ENCODE data around the gene UBAC2. TPM values are rescaled to one million over a fixed set of nuclear protein-coding genes. Genes with fewer than 3 reads are reported as not detected.

UBAC2 gene
- total and polyA plus RNA-seq, 5 donors from 2014 or later: 62.8 to 122 (median 101) TPM

DNA sequence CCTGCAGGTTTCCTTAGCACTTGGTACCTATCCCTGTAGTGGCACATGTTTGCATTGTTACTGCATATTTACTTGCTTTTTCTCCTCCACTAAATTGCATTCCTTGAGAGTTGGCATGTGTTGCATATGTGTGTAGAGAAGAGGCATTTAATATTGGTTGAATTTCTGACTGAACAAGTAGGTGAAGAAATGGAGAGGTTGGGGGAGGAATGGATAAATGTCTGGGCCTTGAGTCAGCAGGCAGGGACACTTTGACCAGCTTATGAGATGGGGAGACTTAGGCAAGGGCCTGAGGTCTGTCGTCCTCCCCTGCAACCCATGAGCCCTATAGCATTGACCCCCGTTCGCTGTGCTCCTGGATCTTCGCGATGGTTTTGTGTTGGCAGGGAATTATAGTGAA is 59.6 kb downstream of the UBAC2 start:
- H3K36me3 Mint-ChIP-seq: peaks cover 15% of the 10 kb centered on the region
- Histone ChIP-seq H3K4me1 (ENCODE audit: control insufficient read depth, insufficient read depth, low read length, poor library complexity, severe bottlenecking) (peaks cover 52% of the 10 kb centered on the region), H3K27ac (ENCODE audit: insufficient read depth, low read length, poor library complexity, severe bottlenecking) (peak overlapping the region; percentile 80), H3K4me3 (ENCODE audit: low read depth, low read length) (no peak overlapping the region), H3K9me3 (ENCODE audit: control insufficient read depth in 2 of 2, low read length in 2 of 2) (no peaks in the 10 kb centered on the region), H3K36me3 (ENCODE audit: control insufficient read depth, insufficient read depth, low read length) (peaks cover 9% of the 10 kb centered on the region), H3K27me3 (ENCODE audit: control insufficient read depth, insufficient read depth, low read length) (no peaks in the 10 kb centered on the region)
- ATAC-seq (ENCODE audit: low read depth in 2 of 2) (no peak), DNase-seq (no peak)
- peak overlapping the region; percentile 89 to 94 (median 91) for H3K27ac Mint-ChIP-seq
- peaks cover 18 to 77% (median 44%) of the 10 kb centered on the region in 4 donors for H3K4me1 Mint-ChIP-seq
- peak overlapping the region in 3 of 4 donors; percentile 65 to 87 (median 76) for H3K4me3 Mint-ChIP-seq
- H3K9me3 Mint-ChIP-seq: no peaks in the 10 kb centered on the region
- H3K27me3 Mint-ChIP-seq: no peaks in the 10 kb centered on the region

DNA sequence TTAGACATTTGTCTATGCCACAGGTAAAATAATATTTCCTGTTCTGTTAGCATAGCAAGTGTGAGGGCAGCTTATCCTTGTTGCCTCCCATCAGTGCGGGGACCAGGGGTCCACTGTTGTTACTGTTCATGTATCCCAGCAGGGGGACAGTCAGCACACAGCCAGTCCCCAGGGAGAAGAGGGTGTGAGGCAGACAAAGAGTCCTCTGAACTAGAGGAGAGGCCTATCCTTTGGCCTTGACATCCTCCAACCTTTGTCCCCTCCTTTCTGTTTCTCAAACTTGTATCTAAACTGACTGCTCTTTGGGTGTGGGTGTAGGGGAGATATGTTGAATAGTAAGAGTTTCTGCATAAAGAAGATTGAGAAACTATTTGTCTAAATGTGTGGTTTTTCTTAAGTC is 60.4 kb downstream of the UBAC2 start:
- ATAC-seq (ENCODE audit: low read depth in 2 of 2) (no peak), DNase-seq (no peak)
- no peaks in the 10 kb centered on the region for H3K9me3 ChIP-seq (ENCODE audit: control insufficient read depth in 2 of 2, low read length in 2 of 2)
- no peak overlapping the region for H3K4me3 ChIP-seq (ENCODE audit: low read depth, low read length)
- Mint-ChIP-seq H3K9me3 (no peaks in the 10 kb centered on the region), H3K27me3 (no peaks in the 10 kb centered on the region), H3K4me1 (peaks cover 25 to 75% (median 43%) of the 10 kb centered on the region in 4 donors), H3K27ac (peak overlapping the region; percentile 10 to 94 (median 80)), H3K4me3 (no peak overlapping the region), H3K36me3 (peaks cover 10% of the 10 kb centered on the region)
- peaks cover 45% of the 10 kb centered on the region for H3K4me1 ChIP-seq (ENCODE audit: control insufficient read depth, insufficient read depth, low read length, poor library complexity, severe bottlenecking)
- H3K27me3 ChIP-seq (ENCODE audit: control insufficient read depth, insufficient read depth, low read length): no peaks in the 10 kb centered on the region
- H3K27ac ChIP-seq (ENCODE audit: insufficient read depth, low read length, poor library complexity, severe bottlenecking): no peak overlapping the region
- H3K36me3 ChIP-seq (ENCODE audit: control insufficient read depth, insufficient read depth, low read length): peaks cover 8% of the 10 kb centered on the region

DNA sequence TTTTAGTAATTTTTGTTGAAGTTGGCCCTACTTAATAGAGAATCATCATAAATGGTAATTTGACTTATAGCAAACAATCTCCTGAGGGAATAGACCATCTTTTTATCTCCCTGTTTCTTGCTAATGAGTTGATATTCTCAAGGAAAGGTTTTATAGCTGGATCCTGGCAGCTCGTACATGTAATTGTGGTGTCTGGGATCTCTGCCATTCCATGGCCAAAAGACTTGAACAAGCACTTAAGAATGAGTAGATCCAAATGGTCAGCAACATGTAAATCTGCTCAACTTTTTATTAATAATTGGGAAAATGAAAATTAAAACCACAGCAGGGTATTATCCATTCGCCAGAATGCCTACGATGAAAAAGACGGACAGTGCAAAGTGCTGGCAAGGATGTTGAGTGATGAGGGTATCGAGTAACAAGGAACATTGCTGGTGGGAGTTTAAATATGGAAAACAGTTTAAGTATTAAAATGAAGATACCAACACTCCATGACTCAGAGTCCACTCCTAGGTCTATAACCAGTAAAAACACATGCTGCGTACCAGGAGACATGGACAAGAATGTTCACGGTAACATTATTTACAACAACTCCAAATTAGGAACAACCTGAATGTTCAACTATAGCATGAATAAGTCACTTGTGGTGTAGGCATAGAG is 62.6 kb downstream of the UBAC2 start:
- peak overlapping the region in 2 of 3 donors; percentile 61 to 87 for H3K27ac Mint-ChIP-seq

DNA sequence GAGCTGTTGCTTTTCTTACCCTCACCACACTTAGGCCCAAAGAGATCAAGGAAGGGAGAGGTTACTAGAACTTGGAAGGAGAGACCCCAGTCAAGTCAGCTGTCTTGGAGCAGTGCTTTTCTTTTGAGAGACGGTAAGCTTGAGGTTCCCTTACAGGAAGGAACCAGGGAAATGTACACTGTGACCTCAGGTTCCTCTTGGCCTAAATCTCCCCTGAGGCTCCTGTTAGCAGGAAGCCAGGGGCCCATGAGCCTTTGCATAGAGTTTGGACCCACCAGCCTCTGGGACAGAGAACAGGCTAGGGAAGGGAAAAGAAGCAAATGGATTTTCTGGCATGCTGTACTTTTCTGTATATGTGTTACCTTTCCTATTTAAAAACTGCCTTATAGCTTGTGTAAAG is 63.4 kb downstream of the UBAC2 start:
- no peak overlapping the region for H3K27ac ChIP-seq (ENCODE audit: insufficient read depth, low read length, poor library complexity, severe bottlenecking)
- ATAC-seq (ENCODE audit: low read depth in 2 of 2): no peak
- DNase-seq: no peak
- no peaks in the 10 kb centered on the region for H3K27me3 Mint-ChIP-seq
- H3K27ac Mint-ChIP-seq: peak overlapping the region; percentile 61 to 87 (median 73)
- peaks cover 3% of the 10 kb centered on the region for H3K36me3 Mint-ChIP-seq
- H3K27me3 ChIP-seq (ENCODE audit: control insufficient read depth, insufficient read depth, low read length): no peaks in the 10 kb centered on the region
- peaks cover 23% of the 10 kb centered on the region for H3K4me1 ChIP-seq (ENCODE audit: control insufficient read depth, insufficient read depth, low read length, poor library complexity, severe bottlenecking)
- no peaks in the 10 kb centered on the region for H3K9me3 Mint-ChIP-seq
- peaks cover 13% of the 10 kb centered on the region for H3K36me3 ChIP-seq (ENCODE audit: control insufficient read depth, insufficient read depth, low read length)
- H3K4me3 Mint-ChIP-seq: no peak overlapping the region
- no peak overlapping the region for H3K4me3 ChIP-seq (ENCODE audit: low read depth, low read length)
- peaks cover 13 to 54% (median 31%) of the 10 kb centered on the region in 4 donors for H3K4me1 Mint-ChIP-seq
- H3K9me3 ChIP-seq (ENCODE audit: control insufficient read depth in 2 of 2, low read length in 2 of 2): no peaks in the 10 kb centered on the region

More for the DNA sequence above, 62.6 kb downstream of the UBAC2 start:
- no peaks in the 10 kb centered on the region for H3K9me3 Mint-ChIP-seq
- no peak for ATAC-seq (ENCODE audit: low read depth in 2 of 2)
- no peaks in the 10 kb centered on the region for H3K27me3 Mint-ChIP-seq
- Histone ChIP-seq H3K9me3 (ENCODE audit: control insufficient read depth in 2 of 2, low read length in 2 of 2) (no peaks in the 10 kb centered on the region), H3K36me3 (ENCODE audit: control insufficient read depth, insufficient read depth, low read length) (peaks cover 13% of the 10 kb centered on the region), H3K27me3 (ENCODE audit: control insufficient read depth, insufficient read depth, low read length) (no peaks in the 10 kb centered on the region), H3K4me1 (ENCODE audit: control insufficient read depth, insufficient read depth, low read length, poor library complexity, severe bottlenecking) (peaks cover 30% of the 10 kb centered on the region), H3K27ac (ENCODE audit: insufficient read depth, low read length, poor library complexity, severe bottlenecking) (no peak overlapping the region), H3K4me3 (ENCODE audit: low read depth, low read length) (no peak overlapping the region)
- peaks cover 4% of the 10 kb centered on the region for H3K36me3 Mint-ChIP-seq
- no peak overlapping the region for H3K4me3 Mint-ChIP-seq
- no peak for DNase-seq
- peaks cover 21 to 59% (median 37%) of the 10 kb centered on the region in 4 donors for H3K4me1 Mint-ChIP-seq

DNA sequence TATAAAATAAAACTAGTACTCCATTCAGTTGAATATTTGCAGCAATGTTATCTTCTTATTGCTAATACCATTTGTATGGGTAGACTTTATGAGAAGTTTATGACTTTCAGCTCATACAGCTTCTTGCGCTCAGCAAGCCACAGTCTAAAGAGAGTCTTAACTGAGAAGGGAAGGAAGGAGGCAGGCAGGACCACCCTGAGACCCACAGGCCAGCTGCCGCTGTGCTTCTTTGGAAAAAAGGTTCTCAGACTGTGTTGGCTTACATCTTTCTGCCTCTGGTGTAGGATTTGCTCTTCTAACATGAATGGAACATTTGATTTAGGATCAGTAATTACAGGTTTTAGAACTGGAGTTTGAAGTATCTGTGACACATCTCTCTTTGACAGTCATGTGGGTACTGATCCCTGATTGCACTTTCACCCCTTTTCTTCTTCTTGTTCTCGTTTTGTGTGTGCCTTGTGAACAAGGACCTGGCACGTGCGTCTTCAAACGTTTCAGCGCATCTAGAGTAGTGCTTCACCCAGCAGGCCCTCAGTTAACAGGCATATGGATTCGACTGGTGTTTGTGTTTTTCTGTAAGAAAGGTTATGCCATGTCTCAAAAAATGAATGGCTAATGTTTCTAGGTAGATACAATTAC is 64.6 kb downstream of the UBAC2 start:
- Mint-ChIP-seq H3K4me1 (peaks cover 21 to 48% (median 25%) of the 10 kb centered on the region in 4 donors), H3K27ac (peak overlapping the region; percentile 43 to 78 (median 77)), H3K27me3 (no peaks in the 10 kb centered on the region), H3K36me3 (peaks cover 3% of the 10 kb centered on the region), H3K4me3 (no peak overlapping the region), H3K9me3 (no peaks in the 10 kb centered on the region)
- peaks cover 21% of the 10 kb centered on the region for H3K4me1 ChIP-seq (ENCODE audit: control insufficient read depth, insufficient read depth, low read length, poor library complexity, severe bottlenecking)
- DNase-seq (no peak), ATAC-seq (ENCODE audit: low read depth in 2 of 2) (no peak)
- peak overlapping the region; percentile 31 for H3K27ac ChIP-seq (ENCODE audit: insufficient read depth, low read length, poor library complexity, severe bottlenecking)
- H3K27me3 ChIP-seq (ENCODE audit: control insufficient read depth, insufficient read depth, low read length): no peaks in the 10 kb centered on the region
- no peak overlapping the region for H3K4me3 ChIP-seq (ENCODE audit: low read depth, low read length)
- H3K9me3 ChIP-seq (ENCODE audit: control insufficient read depth in 2 of 2, low read length in 2 of 2): no peaks in the 10 kb centered on the region
- H3K36me3 ChIP-seq (ENCODE audit: control insufficient read depth, insufficient read depth, low read length): peaks cover 13% of the 10 kb centered on the region

DNA sequence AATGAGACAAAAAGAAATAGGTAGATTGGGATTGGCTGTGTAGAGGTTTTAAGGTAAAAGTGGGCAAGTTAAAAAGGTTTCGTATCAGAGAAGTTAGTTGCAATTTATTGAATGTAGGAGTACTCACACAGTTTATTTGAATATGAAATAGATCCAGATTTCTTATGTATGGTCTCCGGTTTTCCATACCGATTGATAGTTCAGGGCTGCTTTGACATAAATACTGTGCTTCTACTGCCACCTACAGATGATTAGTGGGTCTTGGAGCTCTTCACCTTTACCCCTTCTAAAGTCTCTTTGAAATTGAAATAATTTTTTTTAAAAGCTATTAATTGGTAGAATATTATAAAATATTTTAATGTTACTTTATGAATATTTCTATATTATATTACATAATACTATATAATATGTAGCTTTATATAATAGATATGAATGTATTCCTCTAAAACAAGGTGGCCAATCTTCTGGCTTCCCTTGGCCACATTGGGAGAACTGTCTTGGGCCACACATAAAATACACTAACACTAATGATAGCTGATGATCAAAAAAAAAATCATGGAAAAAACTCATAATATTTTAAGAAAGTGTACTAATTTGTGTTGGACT is 65.3 kb downstream of the UBAC2 start:
- Mint-ChIP-seq H3K4me3 (no peak overlapping the region), H3K9me3 (no peaks in the 10 kb centered on the region), H3K4me1 (peaks cover 25 to 48% (median 30%) of the 10 kb centered on the region in 4 donors), H3K27ac (peak overlapping the region; percentile 43 to 78 (median 77)), H3K27me3 (no peaks in the 10 kb centered on the region), H3K36me3 (peaks cover 3% of the 10 kb centered on the region)
- no peak overlapping the region for H3K27ac ChIP-seq (ENCODE audit: insufficient read depth, low read length, poor library complexity, severe bottlenecking)
- no peak overlapping the region for H3K4me3 ChIP-seq (ENCODE audit: low read depth, low read length)
- DNase-seq (peak; percentile 16 to 71 (median 67)), ATAC-seq (ENCODE audit: low read depth in 2 of 2) (peak; percentile 48 to 66)
- H3K36me3 ChIP-seq (ENCODE audit: control insufficient read depth, insufficient read depth, low read length): peaks cover 13% of the 10 kb centered on the region
- H3K9me3 ChIP-seq (ENCODE audit: control insufficient read depth in 2 of 2, low read length in 2 of 2): no peaks in the 10 kb centered on the region
- peaks cover 27% of the 10 kb centered on the region for H3K4me1 ChIP-seq (ENCODE audit: control insufficient read depth, insufficient read depth, low read length, poor library complexity, severe bottlenecking)
- no peaks in the 10 kb centered on the region for H3K27me3 ChIP-seq (ENCODE audit: control insufficient read depth, insufficient read depth, low read length)

DNA sequence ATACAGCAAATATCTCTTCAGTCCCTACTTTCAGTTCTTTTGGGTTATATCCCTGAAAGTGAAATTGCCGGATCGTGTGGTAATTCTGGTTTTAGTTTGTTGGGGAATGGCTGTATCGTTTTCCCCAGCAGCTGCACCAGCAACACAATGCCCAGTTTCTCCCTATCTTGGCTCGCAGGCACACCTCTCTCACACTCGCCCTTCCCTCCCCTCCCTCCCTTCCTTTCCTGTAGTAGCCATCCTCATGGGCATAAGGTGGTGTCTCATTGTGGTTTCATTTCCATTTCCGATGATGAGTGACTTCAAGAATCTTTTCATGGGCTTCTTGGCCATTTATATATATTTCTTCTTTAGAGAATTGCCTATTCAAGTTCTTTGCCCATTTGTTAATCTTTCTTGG is 66.2 kb downstream of the UBAC2 start:
- ATAC-seq (ENCODE audit: low read depth in 2 of 2) (no peak), DNase-seq (no peak)
- Mint-ChIP-seq H3K27ac (no peak overlapping the region), H3K4me1 (peaks cover 32 to 53% (median 35%) of the 10 kb centered on the region in 4 donors), H3K4me3 (no peak overlapping the region), H3K27me3 (no peaks in the 10 kb centered on the region), H3K9me3 (no peaks in the 10 kb centered on the region), H3K36me3 (peaks cover 4% of the 10 kb centered on the region)
- H3K4me1 ChIP-seq (ENCODE audit: control insufficient read depth, insufficient read depth, low read length, poor library complexity, severe bottlenecking): peaks cover 36% of the 10 kb centered on the region
- no peaks in the 10 kb centered on the region for H3K27me3 ChIP-seq (ENCODE audit: control insufficient read depth, insufficient read depth, low read length)
- peaks cover 11% of the 10 kb centered on the region for H3K36me3 ChIP-seq (ENCODE audit: control insufficient read depth, insufficient read depth, low read length)
- H3K27ac ChIP-seq (ENCODE audit: insufficient read depth, low read length, poor library complexity, severe bottlenecking): no peak overlapping the region
- H3K4me3 ChIP-seq (ENCODE audit: low read depth, low read length): no peak overlapping the region
- H3K9me3 ChIP-seq (ENCODE audit: control insufficient read depth in 2 of 2, low read length in 2 of 2): no peaks in the 10 kb centered on the region
